ENCODE results near the gene DGKQ.

DNA sequence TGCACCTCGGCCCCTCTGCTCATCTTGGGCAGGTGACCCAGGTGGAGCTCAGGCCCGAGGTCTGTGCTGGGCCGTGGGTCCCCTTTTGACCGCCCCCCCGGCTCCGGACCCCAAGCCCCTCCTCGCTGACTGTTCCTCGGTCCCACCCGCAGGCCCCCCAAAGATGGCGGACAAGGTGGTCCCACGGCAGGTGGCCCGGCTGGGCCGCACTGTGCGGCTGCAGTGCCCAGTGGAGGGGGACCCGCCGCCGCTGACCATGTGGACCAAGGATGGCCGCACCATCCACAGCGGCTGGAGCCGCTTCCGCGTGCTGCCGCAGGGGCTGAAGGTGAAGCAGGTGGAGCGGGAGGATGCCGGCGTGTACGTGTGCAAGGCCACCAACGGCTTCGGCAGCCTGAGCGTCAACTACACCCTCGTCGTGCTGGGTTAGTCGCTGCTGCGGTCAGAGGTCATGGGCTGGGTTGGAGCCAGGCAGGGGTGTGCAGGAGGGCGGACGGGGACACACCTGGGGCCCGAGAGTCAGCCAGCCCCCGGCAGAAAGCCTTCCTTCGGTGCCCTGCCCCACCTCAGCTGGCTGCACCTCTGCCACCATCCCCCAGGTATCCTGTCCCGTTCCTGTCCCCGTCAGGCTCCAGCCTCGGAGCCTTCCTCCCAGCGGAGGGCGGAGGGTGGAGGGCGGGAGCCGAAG lies 48.8 kb upstream of the DGKQ start:
- TF ChIP-seq, protein P1, sequence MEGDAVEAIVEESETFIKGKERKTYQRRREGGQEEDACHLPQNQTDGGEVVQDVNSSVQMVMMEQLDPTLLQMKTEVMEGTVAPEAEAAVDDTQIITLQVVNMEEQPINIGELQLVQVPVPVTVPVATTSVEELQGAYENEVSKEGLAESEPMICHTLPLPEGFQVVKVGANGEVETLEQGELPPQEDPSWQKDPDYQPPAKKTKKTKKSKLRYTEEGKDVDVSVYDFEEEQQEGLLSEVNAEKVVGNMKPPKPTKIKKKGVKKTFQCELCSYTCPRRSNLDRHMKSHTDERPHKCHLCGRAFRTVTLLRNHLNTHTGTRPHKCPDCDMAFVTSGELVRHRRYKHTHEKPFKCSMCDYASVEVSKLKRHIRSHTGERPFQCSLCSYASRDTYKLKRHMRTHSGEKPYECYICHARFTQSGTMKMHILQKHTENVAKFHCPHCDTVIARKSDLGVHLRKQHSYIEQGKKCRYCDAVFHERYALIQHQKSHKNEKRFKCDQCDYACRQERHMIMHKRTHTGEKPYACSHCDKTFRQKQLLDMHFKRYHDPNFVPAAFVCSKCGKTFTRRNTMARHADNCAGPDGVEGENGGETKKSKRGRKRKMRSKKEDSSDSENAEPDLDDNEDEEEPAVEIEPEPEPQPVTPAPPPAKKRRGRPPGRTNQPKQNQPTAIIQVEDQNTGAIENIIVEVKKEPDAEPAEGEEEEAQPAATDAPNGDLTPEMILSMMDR (IDR thresholded peaks at IDR 0.05; ENCODE audit: low read depth, low read length) = no peak
- no peak for TF ChIP-seq EZH2phosphoT487 (IDR thresholded peaks at IDR 0.05; ENCODE audit: low read depth)
